ENCODE measurements around the gene APEH. TPM values are rescaled to one million over a fixed set of nuclear protein-coding genes. Genes with fewer than 3 reads are reported as not detected.

Gene APEH
- polyA plus RNA-seq, 2 of the 4 experiments (the other 2 are of a cell fraction), result 60.8 to 64.9 TPM

GRCh38 chr3:49689046-49689907 lies 15.1 kb downstream of the APEH start, which contains the start of the genes MST1 and RNF123:
TSS of gene MST1 (minus strand) at chr3:49689474. CDS start at chr3:49688691, 783 bp downstream.
TSS of gene RNF123 (plus strand) at chr3:49689557. CDS start at chr3:49691166, 1,609 bp downstream.
- POLR2A ChIA-PET, result interaction anchor here (0.6 kb wide), 1 partner anchor 79 kb away, joined by 4 read pairs; no protein-coding TSS in a partner anchor
- DNase-seq (ENCODE audit: low read depth in 1 of 2, low spot score in 1 of 2) (peak; percentile 70 to 89), FAIRE-seq (no peak), ATAC-seq (peak; percentile 54 to 78)
- Histone ChIP-seq H3K27ac (peak within 1 kb of the TSS; percentile 86 to 95), H3K4me2 (peak within 1 kb of the TSS; percentile 81), H3K9me3 (no peaks in the 10 kb centered on the region), H3K4me3 (peak within 1 kb of the TSS; percentile 92), H3K4me1 (peaks cover 5% of the 10 kb centered on the region; the same call in 1 of the 3 replicates)
- WGBS (ENCODE audit: missing lambda C conversion rate), result 9% methylated on average over 9 of the region's 66 CpGs
- CTCF ChIA-PET, result interaction anchor here (0.6 to 2.9 kb wide), 4 partner anchors 10 to 150 kb away, joined by 3 to 13 read pairs (median 4); no protein-coding TSS in a partner anchor
- TF ChIP-seq PBX3 (IDR thresholded peaks at IDR 0.05) (peak; percentile 33; the same call in 1 of the 2 replicates), CTCF (IDR thresholded peaks at IDR 0.05) (peak; percentile 17; the same call in 2 of the 3 replicates), FOXS1 (CRISPR knock-in tag; IDR thresholded peaks at IDR 0.05) (no peak), MYC (IDR thresholded peaks at IDR 0.05; ENCODE audit: borderline replicate concordance, low read length) (no peak), ZSCAN20 (CRISPR knock-in tag; IDR thresholded peaks at IDR 0.05) (no peak), POLR2AphosphoS2 (conservative IDR thresholded peaks at IDR 0.05; ENCODE audit: low read length) (no peak), USF2 (IDR thresholded peaks at IDR 0.05) (no peak), HES2 (IDR thresholded peaks at IDR 0.05) (no peak), EHF (CRISPR knock-in tag; IDR thresholded peaks at IDR 0.05) (no peak), POLR2A (IDR thresholded peaks at IDR 0.05; ENCODE audit: low read length) (peak; percentile 73), TFCP2L1 (CRISPR knock-in tag; IDR thresholded peaks at IDR 0.05) (no peak), CEBPB (IDR thresholded peaks at IDR 0.05) (no peak), HOXA7 (CRISPR knock-in tag; IDR thresholded peaks at IDR 0.05) (no peak), RARB (CRISPR knock-in tag; IDR thresholded peaks at IDR 0.05) (no peak), MAFK (IDR thresholded peaks at IDR 0.05; ENCODE audit: partially characterized antibody) (no peak), SMC3 (IDR thresholded peaks at IDR 0.05) (no peak), KDM5A (IDR thresholded peaks at IDR 0.05) (peak; percentile 69), TP53 (CRISPR knock-in tag; IDR thresholded peaks at IDR 0.05) (no peak), NPAS2 (CRISPR knock-in tag; IDR thresholded peaks at IDR 0.05; ENCODE audit: borderline replicate concordance) (no peak), BCL3 (IDR thresholded peaks at IDR 0.05) (0 out of 3 replicates have a peak, but pooled peaks have one; percentile 22), FOSL2 (IDR thresholded peaks at IDR 0.05) (no peak), FOSL2 (CRISPR knock-in tag; IDR thresholded peaks at IDR 0.05) (no peak), PHF8 (IDR thresholded peaks at IDR 0.05; ENCODE audit: borderline replicate concordance, low read depth) (peak; percentile 39; the same call in 1 of the 2 replicates), CHD2 (IDR thresholded peaks at IDR 0.05; ENCODE audit: low read length, partially characterized antibody) (no peak), HDAC2 (IDR thresholded peaks at IDR 0.05) (no peak), HOXB5 (CRISPR knock-in tag; IDR thresholded peaks at IDR 0.05) (no peak), FOSB (CRISPR knock-in tag; IDR thresholded peaks at IDR 0.05) (no peak), RNF2 (IDR thresholded peaks at IDR 0.05; ENCODE audit: borderline replicate concordance, low read depth) (no peak), MAZ (IDR thresholded peaks at IDR 0.05; ENCODE audit: borderline replicate concordance, low read depth, low read length) (no peak), REST (IDR thresholded peaks at IDR 0.05) (no peak), EP300 (IDR thresholded peaks at IDR 0.05) (no peak), HOXB13 (CRISPR knock-in tag; IDR thresholded peaks at IDR 0.05; ENCODE audit: low read depth) (no peak), GATA3 (IDR thresholded peaks at IDR 0.05; ENCODE audit: borderline replicate concordance) (no peak)

Data from A549 (cell line).